NOMO-1 (cell line): ENCODE measurements around the gene GAD1.
A peak's percentile ranks its signal among the peaks of the same experiment; 100 is the strongest.

Experiments
- DNase-seq, 2 experiments: peaks; one replicate each; lab custom pipeline; 2025; ENCODE audit not compliant: unreplicated experiment in 2 of 2; lab: John Stamatoyannopoulos, UW

Gene GAD1

DNA sequence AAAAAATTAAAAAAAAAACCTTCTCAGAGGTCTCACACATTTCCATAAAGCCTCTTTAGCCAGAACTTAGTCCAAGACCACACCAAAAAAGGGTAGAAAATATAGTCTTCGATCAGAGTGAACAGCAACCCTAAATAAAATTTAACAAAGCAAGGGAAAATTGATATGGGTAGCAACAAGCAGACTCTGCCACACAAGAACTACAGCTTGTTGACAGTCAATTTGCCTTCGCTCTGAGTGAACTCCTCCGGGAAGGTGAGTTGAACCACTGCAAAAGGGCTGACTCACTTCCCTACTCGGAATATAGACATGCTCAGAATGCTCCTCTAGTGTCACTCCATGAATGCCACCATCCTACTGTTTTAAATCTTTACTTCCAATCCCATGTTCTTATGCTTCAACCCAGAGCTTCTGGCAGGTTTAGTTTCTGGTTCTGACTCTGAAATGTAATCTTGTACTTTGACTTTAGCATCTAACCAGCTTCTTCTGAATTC lies 24.1 kb downstream of the GAD1 start:
- no peak for DNase-seq

DNA sequence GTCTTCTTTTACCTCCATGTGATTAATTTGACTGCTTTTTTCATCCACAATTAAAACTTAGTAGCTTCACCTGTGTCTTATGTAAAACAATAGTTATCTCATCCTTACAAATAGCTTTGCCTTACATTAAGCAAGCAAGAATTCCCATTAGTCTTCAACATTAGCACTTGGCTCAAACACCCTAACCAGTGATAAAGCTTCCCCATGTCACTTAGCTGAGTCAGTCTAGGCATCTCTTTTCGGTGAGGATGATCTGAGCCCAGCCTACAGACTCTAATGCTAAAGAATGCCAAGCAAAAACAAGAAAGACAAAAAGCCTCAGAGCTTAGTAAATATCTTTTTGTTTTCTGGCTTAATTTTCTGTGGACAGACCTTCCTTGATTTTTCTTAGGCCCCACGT lies 26.1 kb downstream of the GAD1 start:
- DNase-seq: no peak

DNA sequence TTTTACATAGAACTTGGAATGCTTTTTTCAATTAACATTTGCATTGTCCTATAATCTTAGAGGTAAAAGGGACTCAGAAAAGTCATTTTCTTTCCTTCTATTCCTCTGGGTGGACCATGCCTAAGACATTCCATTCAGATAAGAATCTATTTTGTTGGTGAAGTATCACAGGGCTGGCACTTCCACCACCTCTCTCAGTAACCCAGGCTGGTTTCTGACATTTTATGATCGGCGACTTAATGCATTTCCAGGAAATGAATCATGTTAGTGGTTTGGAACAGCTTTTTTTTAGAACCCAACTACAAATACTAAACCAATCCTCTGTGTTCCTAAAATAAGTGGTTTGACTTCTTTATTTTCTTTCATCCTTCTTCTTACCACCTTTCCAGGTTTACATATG lies 27.0 kb downstream of the GAD1 start:
- peak; percentile 29 to 73 for DNase-seq

DNA sequence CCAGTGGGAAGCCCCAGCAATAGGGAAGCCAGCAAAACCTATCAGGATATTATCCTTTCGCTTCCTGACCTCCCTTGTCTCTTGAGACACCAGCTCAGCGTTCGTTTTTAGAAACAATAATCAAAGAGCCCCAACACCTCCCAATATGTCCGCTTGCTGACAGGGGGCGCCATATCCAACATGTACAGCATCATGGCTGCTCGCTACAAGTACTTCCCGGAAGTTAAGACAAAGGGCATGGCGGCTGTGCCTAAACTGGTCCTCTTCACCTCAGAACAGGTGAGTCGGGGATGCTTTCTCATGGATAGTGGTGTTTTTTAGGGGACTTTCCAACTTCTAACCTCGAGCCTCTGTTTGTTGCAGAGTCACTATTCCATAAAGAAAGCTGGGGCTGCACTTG lies 28.7 kb downstream of the GAD1 start:
- DNase-seq: no peak

DNA sequence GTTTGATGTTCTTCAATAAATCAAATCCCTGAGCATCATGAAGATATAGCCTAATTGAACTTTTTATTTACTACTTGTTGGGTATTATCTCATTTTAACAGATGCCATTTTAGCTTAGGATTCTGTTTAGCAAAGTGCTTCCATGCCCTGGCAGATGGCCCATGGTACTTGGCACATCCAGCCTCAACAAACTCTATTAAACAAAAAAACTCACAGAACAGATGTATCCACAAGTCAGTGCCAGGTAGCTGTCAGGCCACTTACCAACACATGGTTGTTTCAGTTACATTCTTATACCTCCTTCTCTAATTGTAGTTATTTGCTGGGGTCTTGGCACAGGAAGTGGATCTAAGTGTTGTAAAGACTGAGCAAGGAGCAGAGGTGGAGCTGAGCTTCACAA lies 29.6 kb downstream of the GAD1 start:
- DNase-seq: no peak

DNA sequence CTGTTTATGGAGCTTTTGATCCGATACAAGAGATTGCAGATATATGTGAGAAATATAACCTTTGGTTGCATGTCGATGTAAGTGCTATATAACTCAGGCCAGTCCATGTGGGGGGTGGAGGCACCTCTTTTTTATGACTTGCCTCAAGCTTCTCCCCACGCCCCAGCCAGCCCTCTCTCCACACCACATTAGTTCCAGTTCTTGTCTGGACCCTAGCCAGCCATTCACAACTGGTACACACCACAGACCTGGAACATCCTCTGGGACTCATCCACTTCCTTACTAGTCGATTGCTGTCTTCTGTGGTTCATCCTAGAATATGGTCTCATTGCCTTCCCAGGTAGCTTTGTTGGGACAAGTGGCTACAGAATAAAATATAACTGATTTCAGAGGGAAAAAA lies 31.0 kb downstream of the GAD1 start:
- no peak for DNase-seq

DNA sequence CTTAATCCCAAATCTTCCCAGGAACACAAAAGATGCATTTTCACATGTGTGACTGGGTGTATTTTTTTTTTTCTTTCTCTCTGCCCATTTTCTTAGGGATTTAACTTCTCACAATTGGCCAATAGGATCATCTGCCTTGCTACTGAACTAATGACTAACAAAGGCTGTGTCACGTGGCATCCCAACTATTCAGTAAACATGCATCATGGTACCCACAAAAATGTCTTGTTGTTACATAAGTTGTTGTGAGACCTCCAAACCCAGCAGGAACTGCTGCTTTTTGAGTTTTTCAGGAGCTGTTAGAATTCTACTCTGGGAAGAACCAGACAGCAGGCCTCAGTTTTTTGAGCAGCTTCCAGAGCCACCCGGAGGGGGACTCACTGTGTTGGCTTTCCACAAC lies 31.9 kb downstream of the GAD1 start:
- no peak for DNase-seq

DNA sequence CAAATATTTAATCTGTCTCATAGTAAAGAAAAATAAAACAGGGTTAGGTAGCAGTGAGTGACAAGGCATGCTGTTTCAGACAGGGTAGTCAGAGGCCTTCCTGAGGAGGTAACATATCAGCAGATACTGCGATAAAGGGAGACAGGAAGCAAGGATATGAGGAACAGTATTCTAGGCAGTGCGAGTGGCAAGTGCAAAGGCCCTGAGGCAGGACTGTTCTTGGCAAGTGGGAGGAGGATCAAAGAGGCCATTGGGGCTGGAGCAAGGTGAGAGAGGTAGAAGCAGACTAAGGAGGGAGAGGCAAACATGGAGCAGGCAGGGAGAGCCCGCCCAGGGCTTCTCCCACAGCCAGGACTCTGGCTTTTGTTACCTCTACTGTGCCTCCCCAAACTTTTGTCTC lies 33.6 kb downstream of the GAD1 start:
- no peak for DNase-seq

DNA sequence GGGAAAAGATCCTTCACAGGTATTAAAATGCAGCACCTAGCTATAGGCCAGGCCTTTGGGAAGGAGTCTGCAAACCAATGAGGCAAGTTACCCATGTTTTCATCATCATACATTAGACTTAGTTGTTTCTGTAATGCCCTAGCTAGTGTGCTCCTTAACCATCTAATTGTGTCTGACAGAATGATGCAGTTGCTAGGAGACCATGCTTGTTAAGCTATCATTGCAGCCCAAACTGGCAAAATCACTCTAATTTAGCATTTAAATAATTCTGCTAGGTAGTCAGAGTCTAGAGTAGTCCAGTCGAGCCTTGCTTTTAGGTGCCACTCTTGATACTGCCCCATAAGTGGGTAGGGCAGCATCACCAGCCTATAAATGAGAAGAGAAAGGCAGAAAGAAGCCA lies 34.9 kb downstream of the GAD1 start:
- no peak for DNase-seq

DNA sequence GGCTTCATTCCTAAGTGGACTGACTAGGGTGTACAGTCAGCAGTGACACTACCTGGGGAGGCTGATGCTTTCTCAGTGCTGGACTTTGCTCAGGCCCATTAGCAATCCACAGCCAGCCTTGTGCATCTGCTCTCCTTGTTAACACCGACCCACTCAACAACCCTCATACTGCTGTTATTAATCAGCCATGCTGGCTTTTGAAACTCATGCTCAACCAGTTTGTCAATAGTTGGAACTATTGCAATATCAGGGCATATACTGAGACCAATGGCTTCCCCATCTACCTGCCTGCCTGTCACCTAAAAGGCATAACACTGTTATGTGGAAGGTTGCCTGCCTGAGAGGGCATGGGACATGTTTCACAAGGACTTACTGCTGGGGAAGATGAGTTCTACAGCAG lies 39.4 kb downstream of the GAD1 start:
- DNase-seq: no peak

DNA sequence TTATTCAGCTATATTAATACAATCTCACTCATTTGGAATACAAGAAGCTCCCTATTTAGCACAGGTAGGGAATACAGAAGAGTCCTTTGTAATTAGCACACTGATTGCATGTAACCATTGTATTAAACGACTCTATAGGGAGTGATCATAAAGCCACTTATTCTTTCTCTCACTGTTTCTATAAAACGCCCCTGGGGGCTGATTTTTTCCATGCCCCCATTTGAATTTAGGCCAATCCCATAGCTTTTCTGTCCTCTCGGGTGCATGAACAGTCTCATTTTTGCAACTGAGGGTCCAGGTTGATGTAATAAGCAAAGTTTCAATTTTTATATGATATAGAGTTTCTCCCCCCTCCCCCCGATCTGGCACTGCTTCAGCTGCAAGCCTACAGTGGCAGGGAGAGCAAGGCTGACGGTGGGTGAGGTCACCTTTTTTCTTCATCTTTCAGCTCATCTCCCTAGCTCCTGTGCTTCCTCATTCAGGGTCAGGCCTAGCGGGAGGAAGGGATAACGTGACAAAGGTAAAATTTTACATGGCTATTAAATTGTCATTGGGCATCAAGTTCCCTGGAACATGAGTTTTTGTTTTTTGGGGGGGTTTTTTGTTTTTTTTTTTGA lies 45.7 kb downstream of the GAD1 start:
- DNase-seq: no peak

DNA sequence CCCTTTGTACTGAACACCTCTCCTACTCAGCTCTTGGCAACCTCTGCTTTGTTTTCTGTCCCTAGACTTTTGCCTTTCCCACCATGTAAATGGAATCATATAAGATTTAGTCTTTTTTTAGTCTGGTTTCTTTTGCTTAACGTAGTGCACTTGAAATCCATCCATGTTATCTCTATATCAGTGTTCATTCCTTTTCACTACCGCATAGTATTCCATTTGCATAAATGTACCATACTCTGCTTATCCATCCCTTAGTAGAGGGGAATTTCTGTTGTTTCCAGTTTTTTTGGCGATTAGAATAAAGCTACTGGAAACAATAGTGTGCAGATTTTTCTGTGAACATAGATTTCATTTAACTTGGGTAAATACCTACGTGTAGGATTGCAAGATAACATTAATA lies 46.4 kb downstream of the GAD1 start:
- no peak for DNase-seq

DNA sequence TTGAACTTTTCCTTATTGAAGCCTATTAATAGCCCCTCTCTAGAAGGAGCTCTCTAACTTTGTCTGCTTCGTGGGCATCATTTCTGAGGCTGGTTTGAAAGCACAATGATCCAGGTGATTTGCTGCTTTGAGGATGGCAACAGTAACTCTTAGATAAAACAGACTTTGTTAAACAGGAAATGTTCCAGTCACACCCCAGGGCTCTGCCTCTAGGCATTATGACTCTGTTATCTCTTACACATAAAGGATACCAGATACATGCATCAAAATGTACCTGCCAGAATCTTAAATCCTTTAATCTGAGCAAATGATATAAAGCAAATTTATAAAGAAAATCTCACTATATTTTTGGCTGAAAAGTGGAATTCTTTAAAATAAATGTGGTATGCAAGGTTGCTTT lies 52.3 kb downstream of the GAD1 start:
- no peak for DNase-seq

DNA sequence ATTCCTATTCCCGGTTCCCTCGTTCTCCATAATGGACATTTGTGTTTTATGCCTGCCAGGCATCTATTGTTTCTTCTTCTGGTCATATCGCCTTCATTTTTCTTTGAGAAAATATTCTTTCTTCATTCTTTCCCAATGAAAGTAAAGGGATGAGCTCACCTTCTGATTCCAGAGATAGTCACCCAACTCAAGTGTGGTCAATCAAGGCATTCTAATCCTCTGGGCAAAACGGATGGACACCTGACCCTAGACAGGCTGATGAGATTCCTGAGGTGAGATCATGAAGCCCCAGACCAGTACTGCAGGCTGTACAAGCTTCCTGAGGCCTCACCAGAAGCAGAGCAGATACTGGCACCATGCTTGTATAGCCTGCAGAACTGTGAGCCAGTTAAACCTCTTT lies 52.8 kb downstream of the GAD1 start:
- DNase-seq: no peak

DNA sequence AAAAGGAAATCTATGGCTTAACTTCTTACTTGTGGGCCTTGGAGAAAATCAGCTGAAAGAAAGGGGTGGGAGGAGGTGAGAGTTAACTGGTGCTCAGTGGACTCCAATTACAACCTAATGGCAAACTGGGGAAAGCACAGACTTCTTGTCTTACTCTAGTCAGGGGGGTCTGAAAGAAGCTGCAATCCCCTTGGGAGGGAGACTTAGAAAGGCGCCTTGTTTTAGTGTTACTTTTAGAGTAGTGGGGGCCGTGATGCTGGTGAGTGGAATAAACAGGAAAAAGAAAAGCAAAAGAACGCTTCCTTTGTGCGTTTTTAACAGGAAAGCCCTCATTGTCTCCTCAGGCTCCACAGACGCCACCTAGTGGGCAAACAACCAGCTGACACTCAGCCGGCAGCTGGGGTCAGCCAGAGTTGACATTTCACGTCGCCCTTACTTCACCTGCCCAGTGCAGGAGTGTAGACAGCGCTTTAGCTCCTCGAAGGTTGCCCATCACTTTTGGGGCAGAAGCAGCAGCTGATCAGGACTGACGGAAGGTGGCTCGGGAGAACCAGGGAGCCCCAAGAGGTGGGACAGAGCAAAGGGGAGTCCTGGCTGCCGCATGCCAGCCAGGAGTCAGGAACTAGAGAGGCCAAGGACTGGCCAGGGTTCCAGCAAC lies 56.5 kb downstream of the GAD1 start:
- DNase-seq: peak; percentile 52 to 57

DNA sequence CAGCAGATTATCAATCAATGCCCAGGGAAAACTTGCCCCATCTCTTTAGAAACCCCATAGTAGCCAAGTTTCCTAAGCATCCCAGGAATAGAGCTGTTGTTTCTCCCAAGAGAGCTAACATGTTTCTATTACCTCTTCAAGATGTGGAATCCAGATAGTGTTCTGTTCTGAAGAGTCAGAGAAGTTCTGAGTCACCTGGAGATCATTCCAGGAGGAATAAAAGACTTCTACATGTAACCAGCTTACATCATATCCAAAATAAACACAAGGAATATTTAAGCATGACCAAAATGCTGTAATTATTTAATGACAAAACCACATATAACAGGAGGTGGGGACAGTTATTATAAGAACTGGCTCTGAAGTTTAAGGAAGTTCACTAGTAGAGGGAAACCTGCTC lies 61.4 kb downstream of the GAD1 start:
- DNase-seq: no peak

DNA sequence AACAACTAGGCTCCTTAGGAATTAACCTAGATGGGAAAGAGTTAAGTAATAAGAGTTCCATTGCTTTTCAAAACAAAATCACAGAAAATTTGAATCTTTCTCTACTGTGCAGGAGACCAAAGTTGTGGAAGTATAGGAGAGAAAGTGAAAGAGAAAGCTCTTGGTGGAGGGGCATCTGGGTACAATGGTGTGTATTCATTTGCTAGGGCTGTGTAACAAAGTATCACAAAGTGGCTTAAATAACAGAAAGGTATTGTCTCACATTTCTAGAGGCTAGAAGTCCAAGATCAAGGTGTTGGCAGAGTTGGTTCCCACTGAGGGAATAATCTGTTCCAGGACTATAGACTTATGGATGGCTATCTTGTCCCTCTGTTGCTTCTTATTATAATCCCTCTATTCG lies 61.8 kb downstream of the GAD1 start:
- peak in 1 of 2 experiments; percentile 9 for DNase-seq

DNA sequence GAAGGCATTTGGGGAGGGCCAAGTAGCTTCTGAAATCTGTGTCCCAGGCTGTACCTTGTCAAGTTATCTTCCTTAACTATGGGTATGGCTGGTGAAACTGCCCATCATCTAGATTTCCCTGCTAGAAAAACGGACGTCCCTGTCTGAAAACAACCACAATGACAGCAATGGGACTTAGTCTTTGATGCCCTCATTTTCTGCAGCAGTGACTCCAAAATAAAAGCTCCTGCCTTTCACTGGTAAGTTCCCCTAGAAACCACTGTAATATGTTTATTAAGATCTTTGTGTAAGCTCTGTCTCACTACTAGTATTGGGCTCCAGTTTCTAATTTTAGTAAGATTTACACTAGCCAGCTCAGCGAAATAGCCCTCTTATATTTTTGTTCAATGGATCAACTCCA lies 65.2 kb downstream of the GAD1 start:
- DNase-seq: no peak

DNA sequence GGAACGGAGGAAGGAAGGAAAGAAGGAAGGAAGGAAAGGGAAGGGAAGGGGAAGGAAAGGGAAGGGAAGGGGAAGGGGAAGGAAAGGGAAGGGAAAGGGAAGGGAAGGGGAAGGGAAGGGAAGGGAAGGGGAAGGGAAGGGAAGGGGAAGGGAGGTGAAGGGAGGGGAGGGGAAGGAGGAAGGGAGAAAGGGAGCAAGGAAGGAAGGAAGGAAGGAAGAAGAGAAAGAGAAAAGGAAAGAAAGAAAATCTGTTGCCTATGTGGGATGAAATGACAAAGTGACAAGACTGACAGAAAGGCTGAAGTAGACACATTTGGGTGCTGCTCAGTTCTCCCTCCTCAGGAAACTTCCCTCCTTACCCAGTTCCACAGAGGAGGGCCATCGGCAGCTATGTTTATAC lies 66.1 kb downstream of the GAD1 start:
- no peak for DNase-seq

DNA sequence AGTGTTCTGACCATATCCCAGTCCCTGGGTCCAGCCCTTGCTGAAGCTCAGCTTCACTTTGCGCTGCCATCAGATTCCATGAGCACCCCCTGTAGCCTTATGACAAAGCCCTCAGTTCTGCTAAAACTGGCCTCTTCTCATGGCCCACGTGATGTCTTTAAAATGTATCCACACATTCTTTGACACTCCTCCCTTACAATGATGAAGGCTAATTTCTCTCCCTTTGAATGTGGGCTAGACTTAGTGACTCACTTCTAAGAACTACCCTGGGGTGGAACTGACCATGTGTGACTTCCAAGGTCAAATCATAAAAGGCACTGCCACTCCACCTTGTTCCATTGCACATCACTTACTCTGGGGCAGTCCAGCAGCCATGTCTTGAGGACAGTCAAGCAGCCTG lies 67.0 kb downstream of the GAD1 start:
- no peak for DNase-seq

DNA sequence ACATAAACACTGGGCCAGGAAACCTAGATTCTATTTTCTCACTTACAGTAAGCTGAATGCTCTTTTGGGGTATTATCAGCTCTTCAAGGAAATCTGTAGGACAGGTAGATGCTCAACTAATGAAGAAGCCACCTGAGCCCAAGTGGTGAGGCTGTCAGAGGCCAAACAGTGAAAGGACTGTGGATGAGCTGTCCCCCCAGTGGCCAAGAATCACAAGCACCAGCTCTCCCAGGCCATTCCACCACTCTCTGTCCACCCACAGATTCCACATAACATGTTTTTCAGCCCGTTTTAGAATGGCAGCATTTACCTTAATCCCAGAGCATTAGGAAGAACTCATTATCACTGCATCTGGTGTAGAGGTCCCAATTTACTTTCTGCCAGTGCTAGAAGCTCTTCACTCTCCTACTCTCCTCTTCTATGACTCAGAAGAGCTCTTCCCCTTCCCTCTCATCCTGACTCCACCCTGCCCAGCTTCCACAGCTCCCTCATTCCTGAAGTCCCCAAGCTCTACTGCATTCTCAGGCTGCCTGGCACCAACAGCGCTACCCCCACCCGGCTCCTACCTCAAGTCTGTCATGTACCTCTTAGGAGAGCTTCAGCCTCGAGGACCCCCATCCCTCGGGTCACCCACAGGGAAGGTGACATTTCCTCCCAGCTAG lies 68.6 kb downstream of the GAD1 start:
- no peak for DNase-seq

DNA sequence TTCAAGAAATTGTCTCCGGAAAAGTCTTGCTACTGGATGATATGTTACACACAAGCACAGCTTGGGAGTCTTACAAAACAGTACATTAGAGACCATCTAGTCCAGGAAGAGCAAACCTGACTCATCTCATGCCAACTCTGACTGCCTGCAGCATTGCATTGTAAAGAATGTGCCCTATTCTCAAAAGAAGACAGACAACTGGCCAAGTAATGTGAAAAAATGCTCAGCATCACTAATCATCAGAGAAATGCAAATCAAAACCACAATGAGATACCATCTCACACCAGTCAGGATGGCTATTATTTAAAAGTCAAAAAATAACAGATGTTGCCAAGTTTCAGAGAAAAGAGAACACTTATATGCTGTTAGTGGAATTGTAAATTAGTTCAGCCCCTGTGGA lies 69.7 kb downstream of the GAD1 start:
- no peak for DNase-seq
